WTC11 (cell line): ENCODE measurements around the gene VEGFA. TPM values are rescaled to one million over a fixed set of nuclear protein-coding genes. Genes with fewer than 3 reads are reported as not detected.

Experiments
- ATAC-seq: fragments of 200-7000 bp; cut with Tn5 transposase; 2 replicates; pipeline ENCODE4 v1.10.0; 2021; ENCODE audit warnings: mild to moderate bottlenecking, moderate library complexity
- CTCF ChIA-PET: fragments of 300-600 bp; sonication (Branson Sonifier 250); formaldehyde crosslinking; loops from one replicate; lab custom pipeline; 2021; ENCODE audit warnings: antibody characterized with exemption; lab: Charles Lee
- POLR2A ChIA-PET: fragments of 350-600 bp; sonication (Branson Sonifier 250); formaldehyde crosslinking; loops from one replicate; lab custom pipeline; 2021; ENCODE audit warnings: antibody characterized with exemption; lab: Charles Lee
- DNase-seq: peaks from one replicate; pipeline ENCODE4 v3.0.0; 2021; ENCODE audit warnings: low spot score
- H3K27ac Mint-ChIP-seq: 2 replicates; pipeline ENCODE4 v1.8.0; 2021; ENCODE audit warnings: mixed read lengths
- H3K27me3 Mint-ChIP-seq: 2 replicates; pipeline ENCODE4 v1.8.0; 2021; ENCODE audit warnings: low read depth, mild to moderate bottlenecking, moderate library complexity, mixed read lengths
- H3K36me3 Mint-ChIP-seq: 2 replicates; pipeline ENCODE4 v1.8.0; 2021; ENCODE audit warnings: mixed read lengths
- H3K4me1 Mint-ChIP-seq: 2 replicates; pipeline ENCODE4 v1.8.0; 2022; ENCODE audit warnings: mixed read lengths
- H3K4me3 Mint-ChIP-seq: 2 replicates; pipeline ENCODE4 v1.8.0; 2021; ENCODE audit warnings: mild to moderate bottlenecking, moderate library complexity, mixed read lengths
- H3K9me3 Mint-ChIP-seq: 2 replicates; pipeline ENCODE4 v1.8.0; 2021; ENCODE audit warnings: mixed read lengths
- AFF4 ChIP-seq: sonication (generic); formaldehyde crosslinking; IDR thresholded peaks from 2 replicates; pipeline ENCODE4 v1.8.1; 2023; ENCODE audit warnings: mild to moderate bottlenecking, missing genetic modification reagents, borderline replicate concordance
- ETV6 ChIP-seq: sonication (generic); formaldehyde crosslinking; IDR thresholded peaks from 2 replicates; pipeline ENCODE4 v1.8.1; 2022; ENCODE audit warnings: mild to moderate bottlenecking, missing genetic modification reagents
- FOXP4 ChIP-seq: sonication (generic); formaldehyde crosslinking; IDR thresholded peaks from 2 replicates; pipeline ENCODE4 v1.8.0; 2022; ENCODE audit warnings: mild to moderate bottlenecking, missing genetic modification reagents
- GTF2I ChIP-seq: fragments of 250-450 bp; sonication (Bioruptor Pico); conservative IDR thresholded peaks from 2 replicates; pipeline ENCODE4 v1.4.0; 2021; ENCODE audit warnings: mild to moderate bottlenecking
- HMGXB4 ChIP-seq: sonication (generic); formaldehyde crosslinking; IDR thresholded peaks from 2 replicates; pipeline ENCODE4 v1.8.1; 2023; ENCODE audit warnings: mild to moderate bottlenecking, moderate library complexity, missing genetic modification reagents
- IRF1 ChIP-seq: sonication (generic); formaldehyde crosslinking; IDR thresholded peaks from 2 replicates; pipeline ENCODE4 v1.8.0; 2023; ENCODE audit warnings: missing genetic modification reagents
- JAZF1 ChIP-seq: fragments of 250-450 bp; sonication (Bioruptor Pico); IDR thresholded peaks from 2 replicates; pipeline ENCODE4 v1.9.0; 2021; ENCODE audit warnings: moderate library complexity, mild to moderate bottlenecking, inconsistent platforms
- KAT7 ChIP-seq: sonication (generic); formaldehyde crosslinking; IDR thresholded peaks from 2 replicates; pipeline ENCODE4 v1.8.1; 2023; ENCODE audit warnings: missing genetic modification reagents, mild to moderate bottlenecking, borderline replicate concordance
- MXD4 ChIP-seq: fragments of 250-450 bp; sonication (Bioruptor Pico); IDR thresholded peaks from 2 replicates; pipeline ENCODE4 v1.8.0; 2021; ENCODE audit warnings: mild to moderate bottlenecking, moderate library complexity, borderline replicate concordance
- MYBL2 ChIP-seq: sonication (generic); formaldehyde crosslinking; IDR thresholded peaks from 2 replicates; pipeline ENCODE4 v1.8.1; 2023; ENCODE audit warnings: mild to moderate bottlenecking, moderate library complexity, missing genetic modification reagents
- NR2C2 ChIP-seq: sonication (generic); formaldehyde crosslinking; IDR thresholded peaks from 2 replicates; pipeline ENCODE4 v1.8.0; 2022; ENCODE audit warnings: mild to moderate bottlenecking, missing genetic modification reagents
- RORB ChIP-seq: fragments of 250-450 bp; sonication (Bioruptor Pico); IDR thresholded peaks from 2 replicates; pipeline ENCODE4 v1.9.0; 2021; ENCODE audit warnings: mild to moderate bottlenecking
- SP1 ChIP-seq: sonication (generic); formaldehyde crosslinking; conservative IDR thresholded peaks from 2 replicates; pipeline ENCODE4 v1.8.1; 2022; ENCODE audit warnings: missing genetic modification reagents
- STAT6 ChIP-seq: sonication (generic); formaldehyde crosslinking; conservative IDR thresholded peaks from 2 replicates; pipeline ENCODE4 v1.8.1; 2023; ENCODE audit warnings: mild to moderate bottlenecking, low read depth, missing genetic modification reagents, moderate library complexity
- USF2 ChIP-seq: sonication (generic); formaldehyde crosslinking; IDR thresholded peaks from 2 replicates; pipeline ENCODE4 v1.8.1; 2023; ENCODE audit warnings: mild to moderate bottlenecking, missing genetic modification reagents, moderate library complexity
- ZNF138 ChIP-seq: sonication (generic); formaldehyde crosslinking; conservative IDR thresholded peaks from 2 replicates; pipeline ENCODE4 v1.8.1; 2022; ENCODE audit warnings: mild to moderate bottlenecking, moderate library complexity, missing genetic modification reagents
- ZNF219 ChIP-seq: sonication (generic); formaldehyde crosslinking; IDR thresholded peaks from 2 replicates; pipeline ENCODE4 v1.8.0; 2023; ENCODE audit warnings: missing genetic modification reagents, mild to moderate bottlenecking, borderline replicate concordance
- total RNA-seq: library from RNA; stranded (reverse); gene quantifications from 3 replicates; pipeline ENCODE4 v1.2.3, GENCODE V29; 2021

The VEGFA gene
- total RNA-seq, 1 experiment from 2014 or later = 43.8 TPM

GRCh38 chr6:43789447-43789846, 19.4 kb downstream of the VEGFA start (continued):
- TF ChIP-seq FOXP4 (CRISPR knock-in tag) (no peak), HMGXB4 (CRISPR knock-in tag) (no peak)

- DNase-seq (no peak), ATAC-seq (no peak)
- no peak overlapping the region for H3K27ac Mint-ChIP-seq
- H3K36me3 Mint-ChIP-seq = peaks cover 9% of the 10 kb centered on the region
- no peaks in the 10 kb centered on the region for H3K9me3 Mint-ChIP-seq
- ChIA-PET CTCF (interaction anchor here (1.2 to 1.7 kb wide), 4 partner anchors 15 to 289 kb away, joined by 3 to 5 read pairs (median 5); no protein-coding TSS in a partner anchor), POLR2A (no interaction called here)
- no peak overlapping the region for H3K4me3 Mint-ChIP-seq
- H3K27me3 Mint-ChIP-seq = no peaks in the 10 kb centered on the region
- no peak for TF ChIP-seq ZNF219 (CRISPR knock-in tag)
- H3K4me1 Mint-ChIP-seq = no peaks in the 10 kb centered on the region
Measured at GRCh38 chr6:43790031-43790430, 20.0 kb downstream of the VEGFA start.

- ChIA-PET CTCF (no interaction called here), POLR2A (interaction anchor here (0.6 kb wide), 1 partner anchor 293 kb away, joined by 5 read pairs; no protein-coding TSS in a partner anchor)
- ATAC-seq (no peak), DNase-seq (no peak)
- no peaks in the 10 kb centered on the region for H3K27me3 Mint-ChIP-seq
- H3K9me3 Mint-ChIP-seq = no peaks in the 10 kb centered on the region
- H3K36me3 Mint-ChIP-seq = no peaks in the 10 kb centered on the region
- H3K27ac Mint-ChIP-seq = no peak overlapping the region
- TF ChIP-seq MYBL2 (CRISPR knock-in tag) (no peak), NR2C2 (no peak), MXD4 (no peak), USF2 (CRISPR knock-in tag) (no peak), KAT7 (CRISPR knock-in tag) (no peak), SP1 (CRISPR knock-in tag) (no peak), STAT6 (CRISPR knock-in tag) (no peak), RORB (CRISPR knock-in tag) (no peak), GTF2I (CRISPR knock-in tag) (no peak), ETV6 (CRISPR knock-in tag) (no peak), IRF1 (no peak), JAZF1 (CRISPR knock-in tag) (no peak), AFF4 (CRISPR knock-in tag) (no peak), ZNF138 (no peak)
- no peak overlapping the region for H3K4me3 Mint-ChIP-seq
- H3K4me1 Mint-ChIP-seq = no peaks in the 10 kb centered on the region
Measured at GRCh38 chr6:43791745-43792422, 21.9 kb downstream of the VEGFA start.
